ENCODE measurements around the gene PTPRJ.

PTPRJ gene

DNA sequence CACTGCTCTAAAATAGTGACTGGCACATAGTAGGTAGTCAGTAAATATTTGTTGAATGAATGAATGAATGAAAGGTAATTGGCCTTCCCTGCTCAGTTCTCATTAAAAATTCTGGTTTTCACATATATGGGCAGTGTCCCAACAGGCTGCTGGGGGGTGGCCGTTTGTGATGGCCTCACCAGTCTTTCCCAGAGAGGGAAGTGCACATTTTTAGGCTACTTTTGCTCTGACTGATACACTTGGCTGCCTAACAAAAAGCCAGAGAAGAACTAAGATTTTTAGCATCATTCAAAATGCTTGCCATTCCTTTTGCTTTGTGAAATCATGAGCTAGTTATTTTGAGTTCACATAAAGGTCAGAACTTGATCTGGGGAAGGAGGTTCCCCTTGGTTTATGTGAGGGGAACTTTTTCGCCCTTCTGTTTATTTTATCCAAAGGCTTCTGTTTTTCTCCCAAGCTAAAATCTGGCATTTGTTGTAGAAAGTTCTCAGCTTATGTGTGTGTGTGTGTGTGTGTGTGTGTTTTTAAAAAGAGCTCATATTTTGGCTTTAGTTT, 83.1 kb downstream of the PTPRJ start:
- TF ChIP-seq CTCF (IDR thresholded peaks at IDR 0.05; ENCODE audit: low read depth, low read length): no peak
- Histone ChIP-seq H3K4me3 (ENCODE audit: low read depth, low read length) (no peak overlapping the region), H3K27me3 (no peaks in the 10 kb centered on the region), H3K4me1 (no peaks in the 10 kb centered on the region), H3K36me3 (no peaks in the 10 kb centered on the region), H3K9me3 (no peaks in the 10 kb centered on the region)
- DNase-seq: no peak

DNA sequence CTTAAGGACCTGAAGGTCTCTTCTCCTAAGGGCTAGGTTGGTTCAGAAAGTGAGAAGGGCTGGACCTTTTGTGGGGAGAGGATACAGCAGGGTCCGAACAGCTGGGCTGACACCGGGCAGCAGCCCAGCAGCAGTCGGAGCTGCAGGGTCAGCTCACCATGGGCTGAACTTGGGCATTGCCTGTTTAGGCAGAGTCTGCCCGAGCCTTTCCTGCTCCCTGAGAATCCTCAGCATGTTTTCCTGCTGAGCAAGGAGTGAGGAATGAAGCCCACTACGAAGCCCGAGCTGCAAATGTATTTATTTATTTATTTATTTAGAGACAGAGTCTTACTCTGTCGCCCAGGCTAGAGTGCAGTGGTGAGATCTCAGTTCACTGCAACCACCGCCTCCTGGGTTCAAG, 83.9 kb downstream of the PTPRJ start:
- H3K27me3 ChIP-seq: no peaks in the 10 kb centered on the region
- no peak for TF ChIP-seq CTCF (IDR thresholded peaks at IDR 0.05; ENCODE audit: low read depth, low read length)
- DNase-seq: no peak
- H3K9me3 ChIP-seq: no peaks in the 10 kb centered on the region
- no peaks in the 10 kb centered on the region for H3K4me1 ChIP-seq
- no peaks in the 10 kb centered on the region for H3K36me3 ChIP-seq
- H3K4me3 ChIP-seq (ENCODE audit: low read depth, low read length): no peak overlapping the region

GRCh38 chr11:48066881-48067800, 86.8 kb downstream of the PTPRJ start:
- H3K4me3 ChIP-seq (ENCODE audit: low read depth, low read length): no peak overlapping the region
- no peaks in the 10 kb centered on the region for H3K27me3 ChIP-seq
- no peak for DNase-seq
- H3K4me1 ChIP-seq: no peaks in the 10 kb centered on the region
- no peak for TF ChIP-seq CTCF (IDR thresholded peaks at IDR 0.05; ENCODE audit: low read depth, low read length)
- no peaks in the 10 kb centered on the region for H3K36me3 ChIP-seq
- H3K9me3 ChIP-seq: no peaks in the 10 kb centered on the region

- H3K27me3 ChIP-seq: no peaks in the 10 kb centered on the region
- DNase-seq: no peak
- TF ChIP-seq CTCF (IDR thresholded peaks at IDR 0.05; ENCODE audit: low read depth, low read length): no peak
- H3K4me3 ChIP-seq (ENCODE audit: low read depth, low read length): no peak overlapping the region
- no peaks in the 10 kb centered on the region for H3K4me1 ChIP-seq
- no peaks in the 10 kb centered on the region for H3K36me3 ChIP-seq
- H3K9me3 ChIP-seq: no peaks in the 10 kb centered on the region
These were observed 92.9 kb downstream of the PTPRJ start for GRCh38 chr11:48073031-48073861.

- H3K36me3 ChIP-seq: no peaks in the 10 kb centered on the region
- no peak for DNase-seq
- no peak for TF ChIP-seq CTCF (IDR thresholded peaks at IDR 0.05; ENCODE audit: low read depth, low read length)
- no peaks in the 10 kb centered on the region for H3K4me1 ChIP-seq
- H3K9me3 ChIP-seq: no peaks in the 10 kb centered on the region
- no peaks in the 10 kb centered on the region for H3K27me3 ChIP-seq
- no peak overlapping the region for H3K4me3 ChIP-seq (ENCODE audit: low read depth, low read length)
These were observed 94.2 kb downstream of the PTPRJ start for GRCh38 chr11:48074425-48075181.
